Globus pallidus (tissue), 1 donor: ENCODE results near the gene SH3PXD2A.

ENCODE experiments used
- DNase-seq: peaks from one replicate; pipeline ENCODE4 v3.0.0-alpha.2; 2015; ENCODE audit warnings: low spot score

The SH3PXD2A gene

DNA sequence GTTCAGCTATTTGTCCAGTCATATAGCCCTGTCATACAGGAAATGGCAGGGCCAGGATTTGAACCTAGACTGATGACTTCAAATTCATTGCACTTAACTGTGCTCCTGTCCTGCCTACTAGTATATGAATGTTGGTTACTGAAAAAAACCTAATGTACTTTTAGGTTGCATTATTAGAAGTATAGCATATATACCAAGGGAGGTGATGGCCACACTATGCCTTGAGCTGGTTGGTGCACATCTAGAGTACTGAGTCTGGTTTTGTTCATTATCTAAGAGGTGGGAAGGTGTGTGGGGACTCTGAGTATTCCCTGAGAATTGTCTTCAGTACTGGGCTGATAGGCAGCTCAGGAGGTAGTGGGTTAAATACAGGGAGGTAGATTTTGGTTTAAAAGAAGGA lies 273.9 kb downstream of the SH3PXD2A start:
- DNase-seq = no peak

DNA sequence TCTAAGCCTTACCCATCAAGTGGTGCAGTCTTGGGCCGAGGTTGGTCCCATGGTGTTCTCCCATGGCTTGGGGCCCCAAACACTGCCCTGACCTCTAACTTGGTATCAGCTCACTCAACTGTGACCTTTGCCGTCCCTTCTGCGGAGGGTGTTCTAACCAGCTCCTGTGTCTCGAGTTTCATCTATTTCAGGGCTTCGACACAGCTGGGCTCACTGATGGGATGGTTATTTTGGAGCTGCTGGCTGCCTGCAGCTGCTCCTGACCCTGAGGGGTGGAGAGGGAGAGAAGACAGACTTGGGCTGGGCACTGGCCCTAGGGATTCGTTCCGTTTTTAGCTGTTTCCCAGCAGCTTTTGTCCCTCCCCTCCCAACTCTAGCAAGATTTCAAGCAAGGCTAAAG lies 274.9 kb downstream of the SH3PXD2A start:
- no peak for DNase-seq

DNA sequence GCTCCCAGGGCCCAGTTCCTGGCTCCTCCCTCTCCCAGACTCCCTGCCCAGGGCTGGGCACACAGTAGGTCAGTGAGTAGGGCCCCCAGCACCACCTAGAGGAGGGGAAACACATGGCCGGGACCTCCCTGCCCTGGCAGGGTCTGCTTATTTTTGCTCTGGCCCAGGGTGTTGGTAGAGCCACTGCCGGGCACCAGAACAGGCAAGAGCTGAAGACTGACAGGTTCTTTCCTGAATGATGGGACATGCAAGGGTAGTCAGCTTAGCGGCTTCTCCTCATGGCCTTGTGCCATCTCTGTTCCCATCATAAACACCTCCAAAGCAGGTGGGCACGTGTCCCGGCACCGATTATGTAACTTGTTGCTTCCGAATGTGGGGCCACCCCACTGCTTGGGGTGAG lies 275.4 kb downstream of the SH3PXD2A start:
- no peak for DNase-seq

DNA sequence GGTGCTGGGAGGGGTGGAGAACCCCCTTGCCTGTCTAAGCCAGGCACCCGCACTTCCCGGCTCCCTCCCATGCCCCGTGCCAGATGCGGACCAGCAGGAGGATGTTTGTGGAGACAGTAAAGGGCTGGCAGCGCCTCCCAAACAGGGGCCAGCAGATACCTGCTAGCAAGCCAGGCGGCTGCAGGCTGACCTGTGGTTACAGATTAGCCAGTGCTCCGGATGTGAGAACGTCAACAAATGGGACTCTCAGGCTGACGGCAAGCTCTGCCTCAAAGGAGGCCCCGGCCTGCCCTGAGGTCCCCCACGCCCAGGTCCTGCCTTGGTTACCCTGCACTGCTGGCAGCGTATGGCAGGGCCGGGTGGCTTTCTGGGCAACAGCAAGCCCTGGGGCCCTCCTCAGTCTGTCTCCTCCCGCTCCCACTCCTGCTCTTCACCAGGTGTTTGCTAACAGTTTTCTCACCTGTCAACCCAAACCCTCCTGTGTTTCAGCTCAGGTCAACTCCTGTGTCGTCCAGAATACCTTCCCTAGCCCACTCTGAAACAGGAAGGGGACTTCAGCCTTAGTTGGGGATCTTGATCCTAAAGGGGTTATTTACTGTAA lies 276.5 kb downstream of the SH3PXD2A start:
- no peak for DNase-seq

DNA sequence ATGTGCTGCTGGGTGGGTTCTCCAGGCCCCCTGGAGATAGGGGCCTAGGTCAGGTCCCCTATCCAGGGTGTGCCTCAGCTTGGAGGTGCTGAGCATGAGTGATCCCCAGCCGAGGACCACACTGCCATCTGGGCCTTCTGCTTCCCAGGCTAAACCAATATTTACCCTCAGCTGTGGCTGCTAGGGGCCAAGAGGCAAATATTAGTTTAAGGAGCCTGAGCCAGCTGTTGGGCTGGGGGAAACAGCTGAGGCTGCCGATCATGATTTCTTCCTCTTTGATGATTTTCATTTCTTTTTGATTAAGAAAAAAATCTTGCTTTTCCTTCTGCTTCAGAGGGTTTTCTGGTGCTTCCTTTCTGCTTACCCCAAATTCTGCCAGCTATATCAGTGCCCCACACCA lies 278.5 kb downstream of the SH3PXD2A start:
- no peak for DNase-seq

DNA sequence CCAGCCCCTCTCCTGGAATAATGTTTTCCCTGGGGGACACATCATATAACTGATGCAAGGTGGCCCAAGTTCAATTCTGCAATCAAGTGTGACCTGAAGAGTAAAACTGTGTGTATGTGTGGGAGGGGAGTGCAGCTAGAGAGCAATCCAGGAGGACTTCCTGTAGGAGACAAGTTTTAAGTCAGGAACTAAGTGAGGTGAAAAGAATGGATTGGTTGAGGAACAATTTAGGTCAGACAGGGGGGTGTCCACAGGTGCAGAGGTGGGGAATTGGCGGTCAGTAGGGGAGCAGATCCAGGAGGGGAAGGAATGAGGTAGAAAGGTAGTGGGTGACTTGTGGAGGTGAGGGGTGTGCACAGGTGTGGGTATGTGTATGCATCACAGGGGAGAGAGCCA lies 279.3 kb downstream of the SH3PXD2A start:
- DNase-seq = no peak

DNA sequence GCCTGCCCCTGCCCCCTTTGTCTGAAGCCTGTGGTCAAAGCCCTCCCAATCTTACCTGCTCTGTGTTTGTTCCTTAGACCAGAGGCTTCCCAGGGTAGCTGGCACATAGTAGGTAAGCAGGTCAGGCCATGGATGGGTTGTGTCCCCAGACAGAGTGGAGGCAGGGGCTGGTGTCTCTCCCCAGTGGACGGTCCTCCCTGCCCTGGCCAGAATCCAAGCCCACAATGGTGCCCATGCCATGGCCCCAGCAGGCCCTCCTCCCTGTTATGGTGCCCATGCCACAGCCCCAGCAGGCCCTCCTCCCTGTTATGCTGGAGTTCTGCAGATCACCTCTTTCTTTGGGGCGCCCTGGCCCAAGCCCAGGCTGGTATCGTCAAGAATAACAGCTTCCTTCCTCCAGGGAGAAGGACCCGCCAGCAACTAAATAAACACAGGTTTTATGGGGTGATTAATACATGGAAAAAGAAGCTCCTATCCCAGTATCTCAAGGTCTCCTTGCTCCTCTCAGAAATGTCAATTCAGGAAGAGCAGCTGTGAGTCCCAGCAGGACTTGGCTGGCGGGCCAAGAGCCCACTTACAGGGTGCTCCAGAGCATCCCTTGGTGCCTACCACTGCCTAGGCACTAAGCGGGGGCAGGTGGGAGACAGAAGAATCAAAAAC lies 279.8 kb downstream of the SH3PXD2A start:
- no peak for DNase-seq

DNA sequence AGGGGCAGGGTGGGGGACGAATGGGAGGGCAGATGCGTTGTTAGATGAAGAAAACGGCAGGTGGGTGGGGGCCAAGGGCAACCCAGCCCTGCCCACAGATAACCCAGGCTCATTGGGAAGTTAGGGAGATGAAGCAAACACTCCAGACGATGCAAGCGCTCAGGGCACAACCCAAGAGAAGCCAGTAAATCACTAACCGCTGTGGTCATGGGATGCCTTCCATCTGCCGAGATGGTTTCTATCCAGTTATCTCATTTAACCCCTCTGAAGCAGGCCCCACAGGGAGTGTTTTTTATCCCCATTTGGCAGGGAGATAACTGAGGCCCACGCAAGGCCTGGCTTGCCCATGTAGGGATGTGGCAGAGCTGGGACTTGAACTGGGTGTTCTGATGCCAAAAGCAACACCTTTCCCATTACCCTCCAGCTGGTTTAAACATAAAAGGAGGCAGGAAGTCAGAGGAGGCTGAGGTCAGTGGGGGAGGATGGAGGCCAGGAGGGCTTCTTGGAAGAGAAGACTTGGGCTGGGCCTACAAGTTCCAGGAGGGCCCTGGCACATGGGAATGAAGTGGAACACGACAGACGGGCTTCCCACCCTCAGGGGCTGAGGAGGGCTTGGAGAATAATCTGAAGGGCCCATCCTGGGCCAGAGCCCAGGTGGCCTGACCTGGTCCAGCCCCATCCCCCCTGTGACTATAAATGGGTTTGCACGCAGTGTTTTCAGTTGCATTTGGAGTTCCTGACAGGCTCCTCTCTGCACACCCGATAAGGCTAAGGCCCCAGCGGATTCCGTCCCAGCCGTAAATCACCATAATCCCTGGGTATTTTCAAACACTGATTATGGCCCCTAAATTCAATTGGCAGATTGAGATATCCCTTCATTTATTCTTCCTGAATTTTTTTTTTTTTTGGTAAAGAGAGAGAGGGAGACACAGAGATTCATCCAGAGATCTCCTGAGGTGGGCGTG lies 281.0 kb downstream of the SH3PXD2A start:
- DNase-seq = no peak

DNA sequence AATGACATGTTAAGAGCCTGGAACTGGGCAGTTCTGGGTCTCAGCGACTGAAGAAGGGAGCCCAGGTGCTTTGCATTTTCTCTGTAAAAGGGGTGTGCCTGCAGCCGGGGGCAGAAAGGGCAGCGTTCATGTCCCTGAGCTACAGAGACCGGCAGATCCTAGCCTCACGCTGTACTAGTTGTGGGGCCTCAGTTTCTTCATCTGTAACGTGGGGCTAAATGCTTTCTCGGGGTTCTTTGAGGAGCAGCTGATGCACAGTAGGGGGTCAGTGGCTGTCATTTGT lies 282.2 kb downstream of the SH3PXD2A start:
- DNase-seq = no peak

DNA sequence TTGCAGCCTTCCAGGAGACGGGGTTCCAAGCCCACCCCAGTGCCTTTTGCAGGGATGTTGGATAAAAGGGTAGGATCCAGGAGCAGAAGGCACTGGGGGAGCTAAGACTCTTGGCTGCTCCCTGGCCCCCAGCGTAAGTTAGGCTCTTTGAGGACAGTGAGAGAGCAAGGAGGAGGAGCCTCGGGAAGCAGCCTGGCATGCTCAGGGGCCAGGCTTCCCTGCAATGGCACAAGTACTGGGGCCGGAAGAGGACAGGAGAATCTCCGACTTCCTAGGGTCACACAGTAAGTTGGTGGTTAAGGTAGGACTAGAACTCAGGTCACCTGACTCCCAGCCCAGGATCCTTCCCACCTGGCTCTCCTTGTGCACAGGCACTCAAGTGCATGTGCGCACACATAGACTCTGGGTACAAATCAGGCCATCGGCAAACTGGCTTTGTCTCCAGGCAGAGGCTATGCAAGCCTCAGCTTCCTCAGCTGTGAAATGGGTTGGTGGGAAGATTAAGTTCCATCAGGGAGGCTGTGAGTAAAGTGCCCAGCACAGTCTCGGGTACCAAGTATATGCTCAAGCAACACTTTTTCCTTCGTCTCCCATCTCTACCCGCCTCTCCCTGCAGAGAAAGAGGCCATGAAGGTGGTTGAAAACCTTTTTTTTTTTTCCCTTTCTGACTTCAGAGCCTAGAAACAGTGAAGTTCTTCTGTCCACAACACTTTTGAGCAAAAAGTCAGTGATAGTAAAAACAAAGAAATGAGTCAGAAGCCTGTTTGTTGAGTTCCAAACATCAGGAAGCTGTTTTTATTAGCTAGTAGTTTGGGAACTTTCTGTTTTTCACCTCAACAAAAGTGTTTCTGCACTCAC lies 282.8 kb downstream of the SH3PXD2A start:
- DNase-seq = no peak

DNA sequence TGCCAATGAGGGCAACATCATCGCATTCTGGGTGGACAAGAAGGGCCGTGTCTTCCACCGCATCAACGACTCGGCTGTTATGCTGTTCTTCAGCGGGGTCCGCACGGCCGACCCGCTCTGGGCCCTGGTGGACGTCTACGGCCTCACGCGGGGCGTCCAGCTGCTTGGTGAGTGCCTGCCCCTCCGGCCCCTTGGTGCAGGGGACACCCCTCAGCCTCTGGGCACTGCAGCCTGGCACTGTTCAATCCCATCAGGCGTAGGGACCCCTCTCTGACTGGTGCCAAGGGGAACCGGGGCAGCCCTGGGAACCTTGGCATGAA lies 283.8 kb downstream of the SH3PXD2A start:
- DNase-seq = no peak

DNA sequence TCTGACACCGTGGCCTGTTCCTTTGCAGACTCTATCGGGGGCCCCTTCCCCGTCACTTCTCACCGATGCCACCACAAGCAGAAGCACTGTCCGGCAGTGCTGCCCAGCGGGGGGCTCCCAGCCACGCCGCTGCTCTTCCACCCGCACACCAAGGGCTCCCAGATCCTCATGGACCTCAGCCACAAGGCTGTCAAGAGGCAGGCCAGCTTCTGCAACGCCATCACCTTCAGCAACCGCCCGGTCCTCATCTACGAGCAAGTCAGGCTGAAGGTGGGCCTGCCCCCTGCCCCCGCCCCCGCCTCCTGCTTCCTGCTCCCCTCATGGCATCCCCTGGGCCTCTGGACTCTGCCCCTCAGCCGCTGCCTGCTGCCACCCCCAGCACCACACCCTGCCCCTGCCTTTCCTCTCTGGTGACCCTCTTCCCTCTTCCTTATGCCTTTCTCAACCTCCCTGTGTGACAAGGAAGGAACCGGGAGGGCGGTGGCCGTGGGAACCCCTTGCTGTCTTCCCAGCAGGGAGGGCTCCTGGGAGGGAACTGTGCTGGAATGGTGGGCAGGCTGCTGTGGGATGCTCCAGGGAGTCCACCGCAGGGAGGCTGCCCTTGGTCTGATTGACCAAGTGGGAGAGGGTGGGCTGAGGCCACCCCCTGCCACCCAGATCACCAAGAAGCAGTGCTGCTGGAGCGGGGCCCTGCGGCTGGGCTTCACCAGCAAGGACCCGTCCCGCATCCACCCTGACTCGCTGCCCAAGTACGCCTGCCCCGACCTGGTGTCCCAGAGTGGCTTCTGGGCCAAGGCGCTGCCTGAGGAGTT lies 284.3 kb downstream of the SH3PXD2A start:
- DNase-seq = no peak

DNA sequence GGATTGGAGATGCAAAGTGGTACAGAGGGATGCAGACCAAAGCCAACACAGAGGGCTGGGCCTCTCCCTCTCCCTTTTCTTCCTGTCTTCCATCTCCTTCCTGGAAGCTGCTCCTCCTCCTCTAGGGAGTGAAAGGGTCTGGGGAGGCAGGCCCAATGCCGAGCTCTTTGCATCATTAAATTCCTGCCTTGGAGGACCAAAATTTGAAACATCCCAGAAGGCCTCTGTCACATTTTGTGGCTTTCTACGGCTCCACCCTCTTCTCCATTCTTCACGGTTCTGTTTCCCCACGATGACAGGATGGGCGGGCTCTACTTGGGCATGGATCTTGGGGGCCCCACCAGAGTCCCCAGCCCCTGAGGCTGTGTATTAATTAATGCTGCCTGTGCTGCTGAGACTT lies 285.5 kb downstream of the SH3PXD2A start:
- no peak for DNase-seq

DNA sequence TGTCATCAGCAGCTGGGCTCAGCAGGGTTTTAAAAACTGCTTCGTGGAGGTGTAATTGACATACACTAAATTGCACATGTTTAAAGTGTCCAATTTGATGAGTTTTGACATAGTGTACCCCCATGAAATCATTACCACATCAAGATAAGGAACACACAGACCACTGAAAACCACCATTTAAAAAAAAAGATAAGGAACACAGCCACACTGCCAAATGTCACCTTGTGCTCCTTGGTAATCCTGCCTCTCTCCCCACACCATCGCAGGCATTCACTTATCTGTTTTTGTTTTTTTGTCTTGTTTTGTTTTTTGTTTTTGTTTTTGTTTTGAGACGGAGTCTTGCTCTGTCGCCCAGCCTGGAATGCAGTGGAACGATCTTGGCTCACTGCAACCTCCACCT lies 286.9 kb downstream of the SH3PXD2A start:
- DNase-seq = no peak

DNA sequence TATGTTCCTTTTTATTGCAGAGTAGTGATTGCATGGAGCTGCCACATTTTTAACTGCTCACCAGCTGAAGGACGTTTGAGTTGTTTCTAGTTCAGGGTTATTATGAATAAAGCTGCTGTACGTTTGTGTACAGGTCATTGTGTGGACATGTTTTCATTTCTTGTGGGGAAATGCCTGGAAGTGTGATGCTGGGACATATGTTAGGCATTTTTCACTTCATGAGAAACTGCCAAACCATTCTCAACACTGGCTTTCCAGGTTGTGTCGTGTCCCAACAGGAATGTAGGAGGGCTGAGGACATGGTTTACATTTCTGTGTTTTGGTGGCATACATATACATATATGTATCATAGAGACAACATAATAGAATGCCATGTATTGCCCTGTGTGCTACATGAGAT lies 288.8 kb downstream of the SH3PXD2A start:
- DNase-seq = no peak

DNA sequence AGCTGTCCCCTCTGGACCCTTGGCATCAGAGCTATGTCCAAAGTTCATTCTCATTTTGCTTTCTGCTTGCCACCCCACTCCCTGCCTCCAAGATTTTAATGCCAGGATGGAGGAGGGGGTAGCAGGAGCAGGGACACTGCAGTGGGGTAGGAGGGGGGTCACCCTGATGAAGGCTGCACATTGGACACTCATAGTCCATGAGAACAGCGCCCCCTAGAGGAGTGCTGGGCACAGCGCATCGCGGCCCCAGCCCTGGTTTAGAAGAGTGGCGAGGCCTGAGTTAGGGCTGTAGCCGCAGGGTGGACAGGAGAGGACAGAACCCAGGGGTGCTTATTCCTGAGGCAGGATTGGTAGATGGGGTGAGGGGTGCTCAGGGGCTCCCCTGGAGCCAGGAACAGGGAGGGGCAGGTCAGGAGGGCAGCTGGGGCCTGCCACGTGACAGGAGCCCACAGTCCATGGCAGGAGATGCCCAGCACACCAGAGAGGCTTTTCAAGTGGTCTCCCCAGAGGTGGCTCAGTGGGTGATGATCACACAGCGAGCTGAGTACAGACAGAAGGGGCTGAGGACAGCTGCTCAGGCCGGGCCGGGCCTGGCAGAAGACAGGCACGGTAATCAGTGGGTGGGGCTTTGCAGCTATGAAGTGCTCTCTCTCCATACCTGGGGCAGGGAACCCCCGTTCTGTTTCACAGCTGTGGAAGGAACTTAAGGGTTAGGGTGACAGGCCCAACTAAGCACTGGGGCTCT lies 290.4 kb downstream of the SH3PXD2A start:
- no peak for DNase-seq

DNA sequence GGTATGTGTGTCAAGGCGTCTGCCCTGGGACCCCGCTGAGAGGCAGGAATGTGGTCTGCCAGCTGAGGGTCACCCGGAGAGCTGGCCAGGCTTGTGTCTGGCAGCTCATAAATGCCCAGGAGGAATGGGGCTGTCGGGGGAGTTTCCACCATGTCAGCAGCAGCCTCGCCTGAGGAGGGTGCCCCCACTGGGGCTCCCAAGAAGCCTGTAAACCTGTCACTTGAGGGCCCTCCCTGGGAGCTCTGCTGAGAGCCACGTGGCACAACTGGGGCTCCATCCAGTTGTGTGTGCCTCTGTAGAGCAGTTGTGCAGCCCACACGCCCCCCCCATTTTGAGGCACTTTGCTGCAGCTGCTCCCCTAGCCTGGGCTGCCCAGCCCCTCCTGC lies 291.3 kb downstream of the SH3PXD2A start:
- DNase-seq = no peak

DNA sequence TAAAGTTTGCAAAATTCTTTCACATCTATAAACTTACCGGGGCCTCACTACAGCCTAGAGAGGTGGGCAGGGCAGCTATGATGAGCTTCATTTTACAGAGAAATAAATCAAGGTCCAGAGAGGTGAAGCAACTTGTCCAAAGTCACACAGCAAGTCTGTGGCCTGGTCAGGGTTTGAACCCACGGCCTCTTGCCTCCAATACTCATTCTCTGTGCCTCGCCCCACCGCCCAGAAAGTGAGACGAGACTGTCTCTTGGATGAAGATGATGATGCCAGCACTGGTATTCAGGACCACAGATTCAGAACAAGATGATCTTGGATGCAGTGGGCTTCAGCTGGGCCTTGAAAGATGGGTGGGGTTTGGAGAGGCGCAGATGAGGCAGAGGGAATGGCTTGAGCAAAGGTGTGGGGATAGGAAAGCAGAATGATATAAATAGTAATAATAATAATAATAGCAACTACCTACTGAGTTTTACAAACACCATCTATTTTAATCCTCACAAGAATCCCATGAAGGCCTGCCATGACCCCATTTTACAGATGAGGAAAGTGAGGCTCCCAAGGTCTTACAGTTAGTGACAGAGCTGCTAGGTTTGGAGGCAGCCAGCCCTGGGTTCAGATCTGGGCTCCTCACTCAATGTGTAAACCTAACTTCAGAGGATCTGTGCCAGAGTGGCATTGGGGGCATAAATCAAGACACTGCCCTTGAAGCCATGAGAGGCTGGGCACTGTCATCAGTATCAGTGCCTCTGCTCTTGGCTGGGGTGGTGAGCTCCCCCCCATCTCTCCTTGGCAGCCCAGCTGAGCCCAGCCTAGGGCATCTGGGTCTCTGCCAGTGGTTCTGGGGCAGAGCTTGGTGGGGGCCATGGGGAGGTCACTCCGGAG lies 291.9 kb downstream of the SH3PXD2A start:
- DNase-seq = no peak

DNA sequence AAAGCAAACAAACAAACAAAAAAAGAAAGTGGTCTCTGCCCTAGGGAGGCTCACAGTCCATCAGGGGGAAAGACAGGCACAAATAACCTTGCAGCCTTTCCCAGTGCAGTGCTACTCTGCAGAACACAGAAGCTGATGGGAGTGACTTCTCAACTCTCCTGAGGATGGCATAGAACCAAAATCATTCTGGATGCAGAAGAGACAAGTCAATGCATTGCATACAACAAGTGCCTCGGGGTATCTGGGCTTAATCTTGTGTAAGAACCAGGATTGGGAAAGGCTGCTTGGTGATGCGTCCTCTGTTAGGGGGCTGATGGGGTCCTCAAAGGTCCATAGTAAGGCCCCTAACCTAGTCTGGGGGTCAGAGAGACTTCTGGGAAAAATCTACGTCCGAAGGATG lies 293.0 kb downstream of the SH3PXD2A start:
- DNase-seq = no peak

DNA sequence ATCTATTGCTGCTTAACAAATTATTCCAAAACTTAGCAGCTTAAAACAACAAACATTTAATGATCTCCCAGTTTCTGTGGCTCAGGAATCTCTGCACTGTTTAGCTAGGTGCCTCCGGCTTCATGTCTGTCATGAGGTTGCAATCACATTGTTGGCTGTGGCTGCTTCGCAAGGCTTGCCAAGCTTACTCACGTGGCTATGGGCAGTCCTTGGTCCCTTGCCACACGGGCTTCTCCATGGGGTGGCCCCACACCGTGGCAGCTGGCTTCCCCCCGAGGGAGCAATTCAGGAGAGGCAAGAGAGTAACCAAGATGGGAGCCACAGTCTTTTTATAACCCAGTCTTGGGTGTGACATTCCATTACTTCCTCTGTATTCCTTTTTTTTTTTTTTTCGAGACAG lies 294.5 kb downstream of the SH3PXD2A start:
- no peak for DNase-seq
